Prostate gland (tissue), 2 donors: ENCODE measurements around the gene EXOC3. TPM values are rescaled to one million over a fixed set of nuclear protein-coding genes. Genes with fewer than 3 reads are reported as not detected.

ENCODE experiments used
- DNase-seq: peaks from one replicate; pipeline ENCODE4 v3.0.0-alpha.2; 2019; ENCODE audit warnings: low spot score
- H3K27ac ChIP-seq, 2 donors: fragments of 200-600 bp; sonication (generic); 2 replicates each; pipeline ENCODE4 v1.5.1; 2017 to 2019
- H3K27me3 ChIP-seq: fragments of 200-600 bp; sonication (generic); replicated peaks from 2 replicates; pipeline ENCODE4 v1.5.1; 2019; ENCODE audit not compliant: insufficient read depth
- H3K36me3 ChIP-seq, 2 donors: fragments of 200-600 bp; sonication (generic); 1 replicate in 1 of 2; 2 replicates in 1 of 2; pipeline versions ENCODE4 v1.5.1 to v1.8.1; 2017 to 2019
- H3K4me1 ChIP-seq: fragments of 200-600 bp; sonication (generic); replicated peaks from 2 replicates; pipeline ENCODE4 v1.5.1; 2019
- H3K4me3 ChIP-seq, 2 donors: fragments of 200-600 bp; sonication (generic); 2 replicates each; pipeline ENCODE4 v1.5.1; 2017 to 2019
- H3K9me3 ChIP-seq: fragments of 200-600 bp; sonication (generic); 2 replicates; pipeline ENCODE4 v1.5.1; 2017
- POLR2A ChIP-seq: fragments of 450-650 bp; IDR thresholded peaks from one replicate; pipeline ENCODE4 v1.6.1; 2016; ENCODE audit warnings: antibody characterized with exemption, mild to moderate bottlenecking
- POLR2AphosphoS5 ChIP-seq: sonication (generic); formaldehyde crosslinking; IDR thresholded peaks from one replicate; pipeline ENCODE4 v1.6.1; 2017; ENCODE audit warnings: antibody characterized with exemption
- WGBS: methylation state at CpG from one replicate; pipeline ENCODE4 v1.1.5; 2018; 5-methylcytosine and 5-hydroxymethylcytosine counted together
- intact Hi-C: fragments of 100-400 bp; cut with DNase I; formaldehyde crosslinking; loops from one replicate; pipeline ENCODE4 v1.14.2; 2022
- total RNA-seq, 2 donors: library from RNA; depleted of rRNA; stranded (reverse); fragments of >200 nt; gene quantifications; one replicate each; pipeline ENCODE4 v1.1.0, GENCODE V29; 2016
- TF ChIP-seq, protein P1 (sequence below), 4 experiments: fragments of 200-600 bp in 2 of 4; fragments of 450-650 bp in 2 of 4; sonication (generic) in 2 of 4; IDR thresholded peaks; 1 replicate in 3 of 4; 2 replicates in 1 of 4; pipeline ENCODE4 v1.5.1; 2016 to 2019; ENCODE audit warnings: antibody characterized with exemption in 4 of 4, mild to moderate bottlenecking in 2 of 4, moderate library complexity in 2 of 4

Gene EXOC3
- total RNA-seq, 2 donors from 2014 or later: 44.3 to 79.7 TPM

DNA sequence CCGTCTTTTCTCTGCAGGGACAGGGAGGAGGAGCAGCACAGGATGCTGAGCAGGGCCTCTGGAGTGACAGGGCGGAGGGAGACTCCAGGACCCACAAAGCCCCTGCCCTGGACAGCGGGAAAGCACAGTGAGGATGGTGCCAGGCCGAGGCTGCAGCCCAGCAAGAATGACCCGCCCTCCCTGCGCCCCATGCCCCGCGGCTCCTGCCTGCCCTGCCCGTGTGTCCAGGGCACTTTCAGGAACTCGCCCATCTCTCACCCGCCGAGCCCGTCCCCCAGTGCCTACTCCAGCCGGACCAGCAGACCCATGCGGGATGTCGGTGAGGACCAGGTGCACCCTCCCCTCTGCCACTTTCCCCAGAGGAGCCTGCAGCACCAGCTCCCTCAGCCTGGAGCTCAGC lies 9.1 kb upstream of the EXOC3 start:
- intact Hi-C loops: no loop called here
- DNase-seq: no peak
- WGBS: 68% methylated on average over 16 of the region's 16 CpGs
- Histone ChIP-seq H3K4me3 (no peak overlapping the region), H3K27ac (no peak overlapping the region), H3K36me3 (no peaks in the 10 kb centered on the region), H3K4me1 (no peaks in the 10 kb centered on the region), H3K27me3 (no peaks in the 10 kb centered on the region), H3K9me3 (no peaks in the 10 kb centered on the region)
- TF ChIP-seq POLR2AphosphoS5: no peak

DNA sequence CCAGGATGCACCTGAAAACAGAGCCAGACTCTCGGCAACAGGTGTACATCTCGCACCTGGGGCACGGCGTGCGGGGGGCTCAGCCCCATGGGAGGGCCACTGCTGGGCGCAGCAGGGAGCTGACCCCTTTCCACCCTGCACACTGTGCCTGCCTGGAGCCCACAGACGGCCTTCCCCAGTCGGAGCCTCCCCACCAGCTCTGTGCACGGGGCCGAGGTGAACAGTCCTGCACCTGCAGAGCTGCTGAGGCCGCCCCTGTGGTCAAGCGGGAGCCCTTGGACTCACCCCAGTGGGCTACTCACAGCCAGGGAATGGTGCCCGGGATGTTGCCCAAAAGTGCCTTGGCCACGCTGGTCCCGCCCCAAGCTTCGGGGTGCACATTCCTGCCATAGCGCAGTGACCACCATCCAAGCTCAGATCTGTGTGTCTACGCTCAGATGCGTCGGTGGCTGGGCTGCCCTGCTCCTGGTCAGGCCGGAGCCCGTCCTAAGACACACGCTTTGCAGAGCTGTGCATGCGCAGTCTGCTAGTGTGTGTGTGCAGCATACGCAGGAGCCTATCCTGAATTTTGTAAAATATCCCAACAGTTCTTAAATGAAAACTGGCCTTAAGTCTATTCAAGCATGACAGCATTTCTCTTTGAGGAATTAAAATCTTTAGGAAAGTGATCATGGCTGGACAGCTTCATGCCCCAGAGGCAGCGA lies 8.4 kb upstream of the EXOC3 start:
- TF ChIP-seq POLR2A (no peak), POLR2AphosphoS5 (no peak)
- TF ChIP-seq, protein P1, sequence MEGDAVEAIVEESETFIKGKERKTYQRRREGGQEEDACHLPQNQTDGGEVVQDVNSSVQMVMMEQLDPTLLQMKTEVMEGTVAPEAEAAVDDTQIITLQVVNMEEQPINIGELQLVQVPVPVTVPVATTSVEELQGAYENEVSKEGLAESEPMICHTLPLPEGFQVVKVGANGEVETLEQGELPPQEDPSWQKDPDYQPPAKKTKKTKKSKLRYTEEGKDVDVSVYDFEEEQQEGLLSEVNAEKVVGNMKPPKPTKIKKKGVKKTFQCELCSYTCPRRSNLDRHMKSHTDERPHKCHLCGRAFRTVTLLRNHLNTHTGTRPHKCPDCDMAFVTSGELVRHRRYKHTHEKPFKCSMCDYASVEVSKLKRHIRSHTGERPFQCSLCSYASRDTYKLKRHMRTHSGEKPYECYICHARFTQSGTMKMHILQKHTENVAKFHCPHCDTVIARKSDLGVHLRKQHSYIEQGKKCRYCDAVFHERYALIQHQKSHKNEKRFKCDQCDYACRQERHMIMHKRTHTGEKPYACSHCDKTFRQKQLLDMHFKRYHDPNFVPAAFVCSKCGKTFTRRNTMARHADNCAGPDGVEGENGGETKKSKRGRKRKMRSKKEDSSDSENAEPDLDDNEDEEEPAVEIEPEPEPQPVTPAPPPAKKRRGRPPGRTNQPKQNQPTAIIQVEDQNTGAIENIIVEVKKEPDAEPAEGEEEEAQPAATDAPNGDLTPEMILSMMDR (IDR thresholded peaks at IDR 0.05): no peak
- no peaks in the 10 kb centered on the region for H3K4me1 ChIP-seq
- WGBS: 87% methylated on average over 22 of the region's 26 CpGs
- intact Hi-C loops: no loop called here
- H3K27me3 ChIP-seq: no peaks in the 10 kb centered on the region
- H3K36me3 ChIP-seq: no peaks in the 10 kb centered on the region
- no peak overlapping the region for H3K27ac ChIP-seq
- no peak overlapping the region for H3K4me3 ChIP-seq
- H3K9me3 ChIP-seq: no peaks in the 10 kb centered on the region
- DNase-seq: no peak

DNA sequence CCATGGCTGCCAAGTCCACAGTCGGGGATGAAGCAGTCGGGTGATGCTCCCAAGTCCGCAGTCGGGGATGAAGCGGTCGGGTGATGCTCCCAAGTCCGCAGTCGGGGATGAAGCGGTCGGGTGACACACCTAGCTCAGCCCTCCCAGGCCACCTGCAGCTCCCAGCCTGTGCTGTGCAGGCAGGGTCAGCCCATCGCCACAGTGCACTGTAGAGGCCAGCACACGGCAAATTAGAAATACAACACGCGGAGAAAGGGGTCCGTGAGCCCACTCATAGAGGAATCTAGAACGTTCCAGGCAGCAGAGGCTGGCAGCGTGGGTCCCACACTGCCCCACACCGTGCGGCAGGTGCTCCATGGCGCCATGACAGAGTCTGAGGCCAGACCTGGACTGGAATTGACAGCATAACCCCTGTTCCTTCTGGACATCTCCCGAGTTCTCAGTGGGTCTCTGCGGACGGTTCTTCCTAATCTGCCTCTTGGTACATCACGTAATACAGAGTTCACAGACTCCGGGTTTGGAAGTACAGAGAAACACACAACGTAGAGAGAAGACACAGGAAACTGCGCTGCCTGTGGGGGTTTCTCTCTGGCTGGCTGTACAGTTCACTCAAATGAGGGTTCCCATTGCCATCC lies 7.7 kb upstream of the EXOC3 start:
- Histone ChIP-seq H3K27ac (no peak overlapping the region), H3K4me1 (no peaks in the 10 kb centered on the region), H3K36me3 (no peaks in the 10 kb centered on the region), H3K27me3 (no peaks in the 10 kb centered on the region), H3K9me3 (no peaks in the 10 kb centered on the region), H3K4me3 (no peak overlapping the region)
- 86% methylated on average over 27 of the region's 27 CpGs for WGBS
- TF ChIP-seq POLR2AphosphoS5 (no peak), POLR2A (no peak)
- TF ChIP-seq, protein P1 (IDR thresholded peaks at IDR 0.05): no peak
- intact Hi-C loops: no loop called here
- DNase-seq: no peak

DNA sequence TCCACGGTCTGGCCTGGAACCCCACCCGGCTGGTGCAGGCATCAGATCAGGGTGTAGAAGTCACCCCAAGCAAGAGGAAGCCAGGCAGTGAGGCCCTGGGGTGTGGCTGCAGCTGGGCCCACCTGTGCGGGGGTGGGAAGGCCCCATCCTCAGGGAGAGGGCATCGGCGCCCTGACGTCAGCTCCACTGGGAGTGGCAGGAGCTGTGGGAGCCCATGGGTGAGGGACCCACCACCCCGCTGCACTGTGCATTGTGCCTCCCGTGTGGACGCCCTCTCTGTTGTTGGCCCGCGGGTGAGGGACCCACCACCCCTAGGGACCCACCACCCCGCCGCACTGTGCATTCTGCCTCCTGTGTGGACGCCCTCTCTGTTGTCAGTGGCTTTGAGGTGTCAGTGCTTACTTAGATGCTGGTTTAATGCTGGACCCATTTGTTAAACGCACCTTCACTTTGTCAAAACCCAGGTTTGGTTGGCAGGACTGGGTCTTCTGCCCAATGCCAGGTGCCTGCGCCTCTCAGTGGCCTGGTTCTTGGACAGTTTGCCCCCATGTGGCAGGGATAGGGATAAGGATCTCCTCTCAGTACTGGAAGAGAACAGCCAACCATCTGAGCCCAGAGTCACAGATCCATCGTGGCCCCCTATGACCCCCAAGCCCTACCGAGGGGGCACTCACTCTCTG lies 6.9 kb upstream of the EXOC3 start:
- no peaks in the 10 kb centered on the region for H3K36me3 ChIP-seq
- no peaks in the 10 kb centered on the region for H3K9me3 ChIP-seq
- TF ChIP-seq POLR2A: no peak
- no peak for TF ChIP-seq POLR2AphosphoS5
- TF ChIP-seq, protein P1 (IDR thresholded peaks at IDR 0.05): no peak
- DNase-seq: no peak
- H3K27me3 ChIP-seq: no peaks in the 10 kb centered on the region
- intact Hi-C loops: no loop called here
- WGBS: 74% methylated on average over 16 of the region's 18 CpGs
- no peak overlapping the region for H3K4me3 ChIP-seq
- no peak overlapping the region for H3K27ac ChIP-seq
- no peaks in the 10 kb centered on the region for H3K4me1 ChIP-seq

DNA sequence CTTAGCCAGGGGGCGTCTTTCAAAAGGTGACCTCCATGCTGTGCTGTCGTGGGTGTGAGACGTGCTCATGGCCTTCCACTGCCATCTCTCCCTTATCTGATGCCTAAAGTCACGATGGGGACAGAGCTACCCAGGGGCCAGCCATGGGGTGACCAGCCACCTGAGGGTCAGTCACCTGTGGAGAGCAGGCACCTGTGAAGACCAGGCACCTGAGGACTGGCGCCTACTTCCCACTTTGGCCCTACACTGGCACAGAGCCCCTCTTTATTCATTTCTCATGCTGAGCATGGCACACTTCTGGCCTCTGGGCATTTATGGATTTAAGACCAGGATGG lies 6.4 kb upstream of the EXOC3 start:
- H3K27me3 ChIP-seq: no peaks in the 10 kb centered on the region
- intact Hi-C loops: no loop called here
- no peaks in the 10 kb centered on the region for H3K9me3 ChIP-seq
- no peak for DNase-seq
- no peaks in the 10 kb centered on the region for H3K4me1 ChIP-seq
- WGBS: 86% methylated on average over 3 of the region's 5 CpGs
- H3K4me3 ChIP-seq: no peak overlapping the region
- no peak for TF ChIP-seq POLR2AphosphoS5
- TF ChIP-seq, protein P1 (IDR thresholded peaks at IDR 0.05): no peak
- TF ChIP-seq POLR2A: no peak
- no peak overlapping the region for H3K27ac ChIP-seq
- no peaks in the 10 kb centered on the region for H3K36me3 ChIP-seq
